SKM-1 treated with dmso at 0.1 percent for 144 hours (cell line): ENCODE results near the gene RBFOX1.

Experiments
- DNase-seq: peaks from one replicate; lab custom pipeline; 2025; ENCODE audit not compliant: unreplicated experiment; lab: John Stamatoyannopoulos, UW

The RBFOX1 gene

GRCh38 chr16:7755347-7755882 is 422.8 kb downstream of the RBFOX1 start:
- no peak for DNase-seq
